PC-3 (cell line): ENCODE results near the gene SIL1.

ENCODE experiments used
- CTCF ChIP-seq: fragments of 300-600 bp; sonication (generic); conservative IDR thresholded peaks from 2 replicates; pipeline ENCODE4 v1.5.1; 2017; ENCODE audit warnings: antibody characterized with exemption, low read depth, mild to moderate bottlenecking, low read length
- EZH2 ChIP-seq: fragments of 300-600 bp; sonication (generic); IDR thresholded peaks from one replicate; pipeline ENCODE4 v1.6.1; 2017; ENCODE audit warnings: antibody characterized with exemption, mild to moderate bottlenecking, low read length; ENCODE audit not compliant: unreplicated experiment

GRCh38 chr5:139019211-139019610 is 179.0 kb downstream of the SIL1 start:
- TF ChIP-seq EZH2 (no peak), CTCF (no peak)
